Hepatocyte (in vitro differentiated cells): ENCODE results near the gene PDIA6. TPM values are rescaled to one million over a fixed set of nuclear protein-coding genes. Genes with fewer than 3 reads are reported as not detected.
"Not testable (repeated sequence)": the region's sequence is repeated elsewhere in the genome, so short reads cannot be mapped to it uniquely, and the experiment has no call there.

Source experiments
- DNase-seq: peaks from one replicate; pipeline ENCODE4 v3.0.0-alpha.2; 2016; ENCODE audit warnings: low spot score
- H2AFZ ChIP-seq: fragments of 200-600 bp; sonication (generic); 2 replicates; pipeline ENCODE4 v1.6.0; 2016; ENCODE audit warnings: antibody characterized with exemption, mild to moderate bottlenecking
- H3K27ac ChIP-seq: fragments of 200-600 bp; sonication (generic); 2 replicates; pipeline ENCODE4 v1.5.1; 2016; ENCODE audit warnings: mild to moderate bottlenecking
- H3K27me3 ChIP-seq: fragments of 200-600 bp; sonication (generic); 2 replicates; pipeline ENCODE4 v1.6.1; 2016
- H3K36me3 ChIP-seq: fragments of 200-600 bp; sonication (generic); replicated peaks from 2 replicates; pipeline ENCODE4 v1.5.1; 2016; ENCODE audit warnings: low read depth; ENCODE audit not compliant: insufficient read depth
- H3K4me1 ChIP-seq: fragments of 200-600 bp; sonication (generic); 2 replicates; pipeline ENCODE4 v1.5.1; 2016; ENCODE audit warnings: mild to moderate bottlenecking, moderate library complexity; ENCODE audit not compliant: insufficient read depth
- H3K4me2 ChIP-seq: fragments of 200-600 bp; sonication (generic); 2 replicates; pipeline ENCODE4 v1.6.0; 2016
- H3K4me3 ChIP-seq: fragments of 200-600 bp; sonication (generic); 2 replicates; pipeline ENCODE4 v1.5.1; 2016; ENCODE audit warnings: mild to moderate bottlenecking
- H3K79me2 ChIP-seq: fragments of 200-600 bp; sonication (generic); 2 replicates; pipeline ENCODE4 v1.6.0; 2017; ENCODE audit warnings: mild to moderate bottlenecking
- H3K9me2 ChIP-seq: fragments of 200-600 bp; sonication (generic); replicated peaks from 2 replicates; pipeline ENCODE4 v1.6.0; 2017; ENCODE audit warnings: mild to moderate bottlenecking; ENCODE audit not compliant: insufficient read depth
- H3K9me3 ChIP-seq: fragments of 200-600 bp; sonication (generic); 2 replicates; pipeline ENCODE4 v1.5.1; 2016; ENCODE audit warnings: low read depth, mild to moderate bottlenecking
- H4K20me1 ChIP-seq: fragments of 200-600 bp; sonication (generic); 2 replicates; pipeline ENCODE4 v1.6.0; 2016; ENCODE audit warnings: mild to moderate bottlenecking; ENCODE audit not compliant: insufficient read depth, poor library complexity, severe bottlenecking
- EZH2 ChIP-seq: fragments of 200-600 bp; sonication (generic); IDR thresholded peaks from 2 replicates; pipeline ENCODE4 v1.6.1; 2016; ENCODE audit warnings: antibody characterized with exemption, mild to moderate bottlenecking, borderline replicate concordance
- EZH2phosphoT487 ChIP-seq: fragments of 200-600 bp; sonication (generic); IDR thresholded peaks from one replicate; pipeline ENCODE4 v1.6.1; 2018; ENCODE audit warnings: antibody characterized with exemption, mild to moderate bottlenecking, low read depth, moderate library complexity; ENCODE audit not compliant: unreplicated experiment, severe bottlenecking
- WGBS: methylation state at CpG from one replicate; pipeline ENCODE4 v1.1.6; 2016; ENCODE audit warnings: low lambda C conversion rate; ENCODE audit errors: missing lambda C conversion rate; 5-methylcytosine and 5-hydroxymethylcytosine counted together
- polyA plus RNA-seq: library from polyadenylated mRNA; unstranded; fragments of >200 nt; fragmentation: Nextera tagmentation; extraction: Ambion mirVana; gene quantifications from 2 replicates; pipeline ENCODE4 v1.2.1, GENCODE V29; 2016
- total RNA-seq: library from RNA; depleted of rRNA; stranded (reverse); fragments of >200 nt; gene quantifications from 2 replicates; pipeline ENCODE4 v1.2.3, GENCODE V29; 2014
- TF ChIP-seq, protein P1 (sequence below): fragments of 200-600 bp; sonication (generic); IDR thresholded peaks from 2 replicates; pipeline ENCODE4 v1.5.1; 2016; ENCODE audit warnings: antibody characterized with exemption, mild to moderate bottlenecking; ENCODE audit not compliant: poor library complexity

Gene PDIA6
- total and polyA plus RNA-seq, 2 experiments from 2014 or later = 507 to 715 TPM

DNA sequence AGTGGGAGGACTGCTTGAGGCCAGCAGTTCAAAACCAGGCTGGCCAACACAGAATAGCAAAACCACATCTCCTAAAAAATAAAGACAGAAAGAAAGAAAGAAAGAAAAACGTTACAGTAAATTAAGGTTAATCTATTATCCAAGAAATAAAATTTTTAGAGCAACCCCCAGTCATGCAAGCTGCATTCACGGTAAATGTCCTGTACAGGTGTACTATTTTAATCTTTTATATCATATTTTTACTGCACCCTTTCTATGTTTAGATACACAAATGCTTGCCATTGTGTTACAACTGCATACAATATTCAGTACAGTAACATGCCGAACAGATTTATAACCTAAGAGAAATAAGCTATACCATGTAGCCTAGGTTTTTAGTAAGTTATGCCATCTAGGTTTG, 6.0 kb downstream of the PDIA6 start:
- Histone ChIP-seq H3K27me3 (no peaks in the 10 kb centered on the region), H3K4me3 (no peak overlapping the region), H3K9me3 (no peaks in the 10 kb centered on the region), H3K4me1 (peaks cover 15% of the 10 kb centered on the region), H3K79me2 (peaks cover 85% of the 10 kb centered on the region), H3K27ac (no peak overlapping the region), H3K9me2 (no peaks in the 10 kb centered on the region), H4K20me1 (peaks cover 76% of the 10 kb centered on the region), H2AFZ (no peak overlapping the region), H3K4me2 (no peak overlapping the region), H3K36me3 (no peaks in the 10 kb centered on the region)
- WGBS = 92% methylated on average over 3 of the region's 3 CpGs
- no peak for TF ChIP-seq EZH2
- TF ChIP-seq, protein P1, sequence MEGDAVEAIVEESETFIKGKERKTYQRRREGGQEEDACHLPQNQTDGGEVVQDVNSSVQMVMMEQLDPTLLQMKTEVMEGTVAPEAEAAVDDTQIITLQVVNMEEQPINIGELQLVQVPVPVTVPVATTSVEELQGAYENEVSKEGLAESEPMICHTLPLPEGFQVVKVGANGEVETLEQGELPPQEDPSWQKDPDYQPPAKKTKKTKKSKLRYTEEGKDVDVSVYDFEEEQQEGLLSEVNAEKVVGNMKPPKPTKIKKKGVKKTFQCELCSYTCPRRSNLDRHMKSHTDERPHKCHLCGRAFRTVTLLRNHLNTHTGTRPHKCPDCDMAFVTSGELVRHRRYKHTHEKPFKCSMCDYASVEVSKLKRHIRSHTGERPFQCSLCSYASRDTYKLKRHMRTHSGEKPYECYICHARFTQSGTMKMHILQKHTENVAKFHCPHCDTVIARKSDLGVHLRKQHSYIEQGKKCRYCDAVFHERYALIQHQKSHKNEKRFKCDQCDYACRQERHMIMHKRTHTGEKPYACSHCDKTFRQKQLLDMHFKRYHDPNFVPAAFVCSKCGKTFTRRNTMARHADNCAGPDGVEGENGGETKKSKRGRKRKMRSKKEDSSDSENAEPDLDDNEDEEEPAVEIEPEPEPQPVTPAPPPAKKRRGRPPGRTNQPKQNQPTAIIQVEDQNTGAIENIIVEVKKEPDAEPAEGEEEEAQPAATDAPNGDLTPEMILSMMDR = no peak
- TF ChIP-seq EZH2phosphoT487 = no peak
- no peak for DNase-seq

DNA sequence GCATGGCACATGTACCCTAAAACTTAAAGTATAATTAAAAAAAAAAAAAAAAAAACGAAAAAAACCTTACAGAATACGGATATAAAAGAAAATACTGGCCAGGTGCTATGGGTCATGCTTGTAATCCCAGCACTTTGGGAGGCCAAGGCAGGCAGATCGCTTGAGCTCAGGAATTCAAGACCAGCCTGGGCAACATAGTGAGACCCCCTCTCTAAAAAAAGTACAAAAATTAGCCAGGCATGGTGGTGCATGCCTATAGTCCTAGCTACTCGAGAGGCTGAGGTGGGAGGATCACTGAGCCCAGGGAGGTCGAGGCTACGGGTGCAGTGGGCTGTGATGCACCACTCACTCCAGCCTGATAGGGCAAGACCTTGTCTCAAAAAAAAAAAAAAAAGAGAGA, 6.6 kb downstream of the PDIA6 start:
- H4K20me1 ChIP-seq = peaks cover 75% of the 10 kb centered on the region
- not testable (repeated sequence) for H3K4me1 ChIP-seq, H3K36me3 ChIP-seq, H3K9me2 ChIP-seq, H2AFZ ChIP-seq, H3K27me3 ChIP-seq, DNase-seq, H3K9me3 ChIP-seq, H3K4me3 ChIP-seq, H3K27ac ChIP-seq, H3K4me2 ChIP-seq
- WGBS = 96% methylated on average over 6 of the region's 6 CpGs
- H3K79me2 ChIP-seq = peaks cover 85% of the 10 kb centered on the region

DNA sequence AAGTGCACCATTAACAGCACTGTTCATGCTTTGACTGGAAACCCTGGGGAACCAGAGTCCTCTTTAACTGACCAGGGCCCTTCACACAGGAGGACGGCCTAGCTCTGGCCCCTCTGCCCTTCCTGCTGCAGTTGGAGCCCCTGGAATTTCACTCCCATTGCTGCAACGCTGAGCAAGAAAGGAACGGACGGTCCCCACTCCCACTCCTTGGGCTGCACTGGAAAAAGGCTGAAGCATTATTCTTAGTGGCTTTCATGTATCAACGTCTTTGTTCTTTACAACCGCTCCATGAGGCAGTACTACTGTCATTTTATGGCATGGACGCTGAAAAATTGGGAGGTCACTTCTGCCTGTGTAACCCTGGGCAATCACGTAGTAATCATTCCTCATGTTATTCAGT, 9.9 kb downstream of the PDIA6 start:
- Histone ChIP-seq H3K9me2 (no peaks in the 10 kb centered on the region), H2AFZ (no peak overlapping the region), H3K27me3 (no peaks in the 10 kb centered on the region), H3K4me3 (no peak overlapping the region), H4K20me1 (peaks cover 65% of the 10 kb centered on the region), H3K9me3 (no peaks in the 10 kb centered on the region), H3K4me2 (no peak overlapping the region), H3K36me3 (no peaks in the 10 kb centered on the region), H3K79me2 (peaks cover 85% of the 10 kb centered on the region), H3K4me1 (no peaks in the 10 kb centered on the region), H3K27ac (no peak overlapping the region)
- 86% methylated on average over 8 of the region's 8 CpGs for WGBS
- no peak for DNase-seq
- TF ChIP-seq EZH2phosphoT487 = no peak
- no peak for TF ChIP-seq EZH2
- TF ChIP-seq, protein P1 = no peak

DNA sequence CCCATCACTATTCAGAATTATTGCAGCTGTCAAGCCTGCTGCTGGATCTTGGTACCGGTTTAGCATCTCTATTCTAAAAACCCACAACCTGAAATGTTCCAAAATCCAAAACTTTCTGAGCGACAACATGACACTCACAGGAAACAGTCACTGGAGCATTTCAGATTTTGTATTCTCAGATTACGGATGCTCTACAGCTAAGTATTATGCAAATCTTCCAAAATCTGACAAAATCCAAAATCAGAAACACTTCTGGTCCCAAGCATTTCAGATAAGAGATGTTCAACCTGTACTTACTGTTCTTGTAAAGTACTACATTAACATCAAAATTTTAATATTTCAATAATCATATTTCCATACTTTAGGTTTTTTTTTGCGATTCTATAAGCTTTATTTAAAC, 12.4 kb downstream of the PDIA6 start:
- no peak overlapping the region for H2AFZ ChIP-seq
- H4K20me1 ChIP-seq = peaks cover 50% of the 10 kb centered on the region
- H3K36me3 ChIP-seq = no peaks in the 10 kb centered on the region
- TF ChIP-seq, protein P1 = no peak
- no peak for TF ChIP-seq EZH2
- no peak overlapping the region for H3K4me3 ChIP-seq
- DNase-seq = no peak
- no peaks in the 10 kb centered on the region for H3K9me2 ChIP-seq
- no peaks in the 10 kb centered on the region for H3K4me1 ChIP-seq
- WGBS = 97% methylated on average over 4 of the region's 4 CpGs
- no peaks in the 10 kb centered on the region for H3K9me3 ChIP-seq
- no peaks in the 10 kb centered on the region for H3K27me3 ChIP-seq
- H3K79me2 ChIP-seq = peaks cover 83% of the 10 kb centered on the region
- no peak overlapping the region for H3K27ac ChIP-seq
- H3K4me2 ChIP-seq = no peak overlapping the region
